K562 (cell line): ENCODE data around the gene R3HDM2. TPM values are rescaled to one million over a fixed set of nuclear protein-coding genes. Genes with fewer than 3 reads are reported as not detected.
A peak's percentile ranks its signal among the peaks of the same experiment; 100 is the strongest.

Experiments
- ATAC-seq: fragments of 200-7000 bp; cut with Tn5 transposase; 3 replicates; pipeline ENCODE4 v1.9.1; 2020; ENCODE audit warnings: moderate library complexity
- BruUV-seq: library from RNA; stranded (reverse); fragments of 400-500 nt; replicated peaks from 2 replicates; lab custom pipeline; 2021; lab: Mats Ljungman, UMichigan
- CTCF ChIA-PET: fragments of 300-600 bp; formaldehyde crosslinking; extraction: SDS; loops from one replicate; lab custom pipeline; 2021; ENCODE audit warnings: low intra/inter-chr PET ratio; lab: Yijun Ruan, JAX
- POLR2A ChIA-PET: fragments of 300-600, 350-650 bp; sonication (Branson Sonifier 250); formaldehyde crosslinking; extraction: SDS; loops from one replicate; lab custom pipeline; 2021; ENCODE audit warnings: antibody characterized with exemption, inconsistent platforms; lab: Yijun Ruan, JAX
- DNase-seq, 4 experiments: peaks; one replicate each; pipeline versions ENCODE4 v3.0.0 to v3.0.0-alpha.2; 2011 to 2018; ENCODE audit warnings: low spot score in 3 of 4, mixed read lengths in 3 of 4; ENCODE audit errors: extremely low read depth in 1 of 4
- FAIRE-seq: peaks from 2 replicates; lab custom pipeline; 2011; peaks lifted over from hg19 to GRCh38; lab: Jason Lieb, UNC
- H2AFZ ChIP-seq: 2 replicates; pipeline ENCODE4 v1.6.0; 2011; ENCODE audit warnings: low read depth, low read length, control low read depth, inconsistent platforms
- H3K27ac ChIP-seq: fragments of 200-600 bp; 3 replicates; pipeline ENCODE4 v1.8.0; 2011; ENCODE audit warnings: low read depth, mild to moderate bottlenecking, control low read depth, inconsistent platforms, low read length, moderate library complexity, mixed read lengths; ENCODE audit errors: extremely low read depth
- H3K27me3 ChIP-seq, 2 experiments: fragments of 300-600 bp in 1 of 2; 2 replicates in 1 of 2; 3 replicates in 1 of 2; pipeline versions ENCODE4 v1.6.0 to v1.8.0; 2011; ENCODE audit warnings: inconsistent platforms in 2 of 2, low read length in 2 of 2, mild to moderate bottlenecking in 1 of 2, mixed read lengths in 1 of 2, moderate library complexity in 1 of 2; ENCODE audit not compliant: control insufficient read depth in 2 of 2, insufficient read depth in 2 of 2
- H3K36me3 ChIP-seq: fragments of 300-600 bp; 3 replicates; pipeline ENCODE4 v1.8.0; 2011; ENCODE audit warnings: mild to moderate bottlenecking, low read length, inconsistent platforms; ENCODE audit not compliant: control insufficient read depth, insufficient read depth
- H3K4me1 ChIP-seq, 2 experiments: fragments of 200-600 bp in 1 of 2; replicated peaks in 1 of 2; 2 replicates in 1 of 2; 3 replicates in 1 of 2; pipeline versions ENCODE4 v1.5.1 to v1.8.0; 2011; ENCODE audit warnings: inconsistent platforms in 2 of 2, low read length in 2 of 2, mild to moderate bottlenecking in 1 of 2, mixed read lengths in 1 of 2, moderate library complexity in 1 of 2; ENCODE audit not compliant: control insufficient read depth in 2 of 2, insufficient read depth in 2 of 2
- H3K4me2 ChIP-seq: 2 replicates; pipeline ENCODE4 v1.6.1; 2011; ENCODE audit warnings: low read length, control low read depth, inconsistent platforms, mixed read lengths; ENCODE audit not compliant: insufficient read depth
- H3K4me3 ChIP-seq: fragments of 200-600 bp; sonication (generic), shearing (Covaris generic); 2 replicates; pipeline ENCODE4 v1.5.1; 2016; ENCODE audit warnings: control low read depth, inconsistent platforms
- H3K79me2 ChIP-seq: fragments of 200-600 bp; 3 replicates; pipeline ENCODE4 v1.8.0; 2011; ENCODE audit warnings: low read length, inconsistent platforms; ENCODE audit not compliant: control insufficient read depth, insufficient read depth
- H3K9ac ChIP-seq, 2 experiments: 2 replicates each; pipeline versions ENCODE4 v1.6.0 to v1.6.1; 2011; ENCODE audit warnings: low read depth in 2 of 2, low read length in 2 of 2, control low read depth in 1 of 2, inconsistent platforms in 1 of 2, mild to moderate bottlenecking in 1 of 2, mixed read lengths in 1 of 2; ENCODE audit not compliant: insufficient read depth in 1 of 2
- H3K9me1 ChIP-seq: one replicate; pipeline ENCODE4 v1.6.0; 2011; ENCODE audit warnings: inconsistent platforms, mild to moderate bottlenecking, low read length, moderate library complexity; ENCODE audit not compliant: control insufficient read depth, insufficient read depth
- H3K9me3 ChIP-seq: replicated peaks from 2 replicates; pipeline ENCODE4 v1.5.1; 2011; ENCODE audit warnings: low read depth, low read length, inconsistent platforms; ENCODE audit not compliant: control insufficient read depth, insufficient read depth
- H4K20me1 ChIP-seq: replicated peaks from 2 replicates; pipeline ENCODE4 v1.6.1; 2011; ENCODE audit warnings: low read length, inconsistent platforms, mixed read lengths; ENCODE audit not compliant: control insufficient read depth, insufficient read depth
- BMI1 ChIP-seq: fragments of 150-350 bp; IDR thresholded peaks from 2 replicates; pipeline ENCODE4 v1.6.1; 2014; ENCODE audit warnings: low read length
- C11orf30 ChIP-seq: fragments of 450-650 bp; IDR thresholded peaks from 2 replicates; pipeline ENCODE4 v1.6.1; 2016; ENCODE audit warnings: low read depth, mild to moderate bottlenecking
- CEBPG ChIP-seq, 3 experiments: fragments of 200-800 bp in 1 of 3; sonication (Bioruptor generic) in 1 of 3; sonication (generic) in 1 of 3; formaldehyde crosslinking in 1 of 3; IDR thresholded peaks in 2 of 3; conservative IDR thresholded peaks in 1 of 3; 2 replicates each; pipeline versions ENCODE4 v1.6.1 to v1.8.0; 2016 to 2022; ENCODE audit warnings: missing compliant biosample characterization in 2 of 3, missing genetic modification characterization in 2 of 3, mild to moderate bottlenecking in 1 of 3, missing genetic modification reagents in 1 of 3
- HNRNPK ChIP-seq: fragments of 200-400 bp; formaldehyde crosslinking; IDR thresholded peaks from one replicate; pipeline ENCODE4 v1.6.1; 2018; ENCODE audit warnings: mild to moderate bottlenecking, low read depth, low read length; ENCODE audit not compliant: poor library complexity, severe bottlenecking
- MAFG ChIP-seq: fragments of 450-650 bp; conservative IDR thresholded peaks from 2 replicates; pipeline ENCODE4 v1.6.1; 2016; ENCODE audit warnings: missing genetic modification characterization, missing compliant biosample characterization
- NFE2 ChIP-seq: IDR thresholded peaks from 2 replicates; pipeline ENCODE4 v1.6.1; 2014; ENCODE audit warnings: antibody characterized with exemption, low read depth
- ZNF316 ChIP-seq: fragments of 450-650 bp; IDR thresholded peaks from 2 replicates; pipeline ENCODE4 v1.6.1; 2016
- WGBS: fragments of 100-300 bp; shearing (Covaris generic); methylation state at CpG from one replicate; pipeline ENCODE4 v1.1.6; 2016; ENCODE audit warnings: low coverage, mixed read lengths; ENCODE audit not compliant: insufficient coverage; ENCODE audit errors: missing lambda C conversion rate; 5-methylcytosine and 5-hydroxymethylcytosine counted together
- in situ Hi-C: fragments of 300-500 bp; cut with MboI; formaldehyde crosslinking; loops from 4 replicates; pipeline ENCODE4 v1.15.0; 2018; ENCODE audit warnings: inconsistent platforms, mixed read lengths
- intact Hi-C: fragments of 100-400 bp; cut with micrococcal nuclease; formaldehyde crosslinking; loops from 2 replicates; pipeline ENCODE4 v1.14.2; 2022
- polyA plus RNA-seq, 8 experiments: library from polyadenylated mRNA; depleted of rRNA in 4 of 8; stranded (reverse) in 5 of 8; unstranded in 3 of 8; fragments of >200 nt; fragmentation: Nextera tagmentation in 2 of 8; fragmentation: Illumina TruSeq in 1 of 8; extraction: Ambion mirVana in 2 of 8; extraction: Trizol in 1 of 8; gene quantifications; 2 replicates each; pipeline versions ENCODE4 v1.2.1 to v1.2.3, GENCODE V29; 2011 to 2014; ENCODE audit warnings: inconsistent platforms in 1 of 8, missing spikeins in 1 of 8
- total RNA-seq, 7 experiments: library from RNA; depleted of rRNA in 6 of 7; stranded (reverse); fragments of >200 nt in 6 of 7; fragmentation: Illumina TruSeq in 2 of 7; extraction: Trizol in 2 of 7; gene quantifications; 2 replicates each; pipeline versions ENCODE4 v1.2.1 to v1.2.3, GENCODE V29; 2011 to 2021; ENCODE audit warnings: low replicate concordance in 1 of 7
- TF ChIP-seq, protein P1 (sequence below), 2 experiments: fragments of 450-650 bp in 1 of 2; sonication (generic) in 1 of 2; formaldehyde crosslinking; conservative IDR thresholded peaks; 2 replicates each; pipeline versions ENCODE4 v1.4.0 to v1.8.1; 2020 to 2022; ENCODE audit warnings: mild to moderate bottlenecking in 1 of 2, missing genetic modification reagents in 1 of 2

Gene R3HDM2
- total and polyA plus RNA-seq, 9 of the 15 experiments (the other 6 are each of a cell fraction or from before 2014, with no cell fraction given) = 3.3 to 18.8 (median 9.0) TPM

DNA sequence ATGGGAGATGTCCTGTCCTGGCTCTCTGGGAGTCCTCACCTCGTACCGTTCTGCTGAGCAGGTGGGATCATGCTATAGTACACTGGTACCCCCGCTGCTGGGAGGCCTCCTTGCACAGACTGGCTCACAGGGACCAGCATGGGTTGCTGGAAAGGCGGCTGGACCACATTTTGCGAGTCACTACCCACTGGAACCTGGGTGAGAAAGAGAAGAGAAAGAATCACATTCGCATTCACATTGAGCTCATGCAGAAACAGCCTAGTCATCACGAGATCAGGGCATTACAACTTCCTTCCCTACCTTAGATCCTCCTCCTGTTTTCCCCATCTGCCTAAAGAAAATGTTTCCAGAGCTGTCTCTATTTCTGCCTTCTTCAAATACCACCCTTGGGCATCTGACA lies 162.6 kb downstream of the R3HDM2 start:
- Histone ChIP-seq H3K4me2 (no peak overlapping the region), H3K9ac (peak overlapping the region in 1 of 2 experiments; percentile 76; a peak in 1 of 4 replicates), H3K79me2 (no peaks in the 10 kb centered on the region), H2AFZ (no peak overlapping the region), H3K4me1 (peaks cover 7 to 11% of the 10 kb centered on the region in 2 experiments; a peak in 4 of 5 replicates), H3K9me1 (no peaks in the 10 kb centered on the region), H4K20me1 (no peaks in the 10 kb centered on the region), H3K36me3 (peaks cover 34% of the 10 kb centered on the region; the same call in 2 of the 3 replicates), H3K27me3 (no peaks in the 10 kb centered on the region), H3K9me3 (no peaks in the 10 kb centered on the region), H3K4me3 (no peak overlapping the region), H3K27ac (no peak overlapping the region; the same call in 2 of the 3 replicates)
- POLR2A ChIA-PET = interaction anchor here (0.6 kb wide), 2 partner anchors 17 to 273 kb away, joined by 3 to 4 read pairs; partner anchors contain the start of gene STAC3
- CTCF ChIA-PET = no interaction called here
- no TSS peak for BruUV-seq
- intact Hi-C loops = no loop called here
- 53% methylated on average over 7 of the region's 7 CpGs for WGBS
- TF ChIP-seq C11orf30 (peak; percentile 75), ZNF316 (peak; percentile 73), MAFG (peak; percentile 74), HNRNPK (no peak), BMI1 (no peak), CEBPG (CRISPR knock-in tag; IDR thresholded peaks at IDR 0.05) (no peak), CEBPG (tag; conservative IDR thresholded peaks at IDR 0.05 in 1 of 2, IDR thresholded peaks at IDR 0.05 in 1 of 2) (0 out of 4 replicates have a peak, but pooled peaks of 1 of the 2 experiments have one; percentile 23), NFE2 (peak; percentile 67)
- TF ChIP-seq, protein P1, sequence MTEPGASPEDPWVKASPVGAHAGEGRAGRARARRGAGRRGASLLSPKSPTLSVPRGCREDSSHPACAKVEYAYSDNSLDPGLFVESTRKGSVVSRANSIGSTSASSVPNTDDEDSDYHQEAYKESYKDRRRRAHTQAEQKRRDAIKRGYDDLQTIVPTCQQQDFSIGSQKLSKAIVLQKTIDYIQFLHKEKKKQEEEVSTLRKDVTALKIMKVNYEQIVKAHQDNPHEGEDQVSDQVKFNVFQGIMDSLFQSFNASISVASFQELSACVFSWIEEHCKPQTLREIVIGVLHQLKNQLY (CRISPR knock-in tag; conservative IDR thresholded peaks at IDR 0.05) = no peak
- DNase-seq (no peak), FAIRE-seq (no peak), ATAC-seq (no peak)
- in situ Hi-C loops = no loop called here
